ENCODE results near the gene RPTOR. TPM values are rescaled to one million over a fixed set of nuclear protein-coding genes. Genes with fewer than 3 reads are reported as not detected.

Gene RPTOR
- total RNA-seq, 2 experiments from 2014 or later: 48.7 to 58.2 TPM

GRCh38 chr17:80637048-80637781, 92.6 kb downstream of the RPTOR start:
- POLR2A ChIA-PET: no interaction called here
- peaks cover 16% of the 10 kb centered on the region for H3K36me3 Mint-ChIP-seq (ENCODE audit: low read depth)
- H3K4me3 Mint-ChIP-seq: no peak overlapping the region
- CTCF ChIA-PET: interaction anchor here (0.7 to 1.8 kb wide), 10 partner anchors 8 to 262 kb away, joined by 3 to 6 read pairs (median 4); no protein-coding TSS in a partner anchor
- peaks cover 3% of the 10 kb centered on the region for H3K9me3 Mint-ChIP-seq
- DNase-seq: no peak
- H3K27me3 Mint-ChIP-seq: no peaks in the 10 kb centered on the region
- no peak overlapping the region for H3K27ac Mint-ChIP-seq
- H3K4me1 Mint-ChIP-seq: peaks cover 6% of the 10 kb centered on the region

- H3K27ac Mint-ChIP-seq: no peak overlapping the region
- POLR2A ChIA-PET: no interaction called here
Observed at GRCh38 chr17:80639658-80640057, 95.0 kb downstream of the RPTOR start.

GRCh38 chr17:80640366-80641084, 95.9 kb downstream of the RPTOR start:
- CTCF ChIA-PET: interaction anchor here (1.0 to 1.2 kb wide), 3 partner anchors 11 to 21 kb away, joined by 3 to 4 read pairs (median 3); no protein-coding TSS in a partner anchor

More at GRCh38 chr17:80639658-80640057, 95.0 kb downstream of the RPTOR start:
- peaks cover 3% of the 10 kb centered on the region for H3K9me3 Mint-ChIP-seq
- peaks cover 22% of the 10 kb centered on the region for H3K4me1 Mint-ChIP-seq
- H3K27me3 Mint-ChIP-seq: no peaks in the 10 kb centered on the region
- H3K4me3 Mint-ChIP-seq: no peak overlapping the region
- CTCF ChIA-PET: interaction anchor here (1.0 kb wide), 2 partner anchors 10 to 11 kb away, joined by 3 to 4 read pairs; no protein-coding TSS in a partner anchor
- peaks cover 26% of the 10 kb centered on the region for H3K36me3 Mint-ChIP-seq (ENCODE audit: low read depth)
- no peak for DNase-seq

GRCh38 chr17:80643326-80644099, 98.9 kb downstream of the RPTOR start:
- Mint-ChIP-seq H3K4me1 (peaks cover 55% of the 10 kb centered on the region), H3K4me3 (peak overlapping the region; percentile 27), H3K27me3 (no peaks in the 10 kb centered on the region), H3K27ac (peak overlapping the region; percentile 62), H3K9me3 (no peaks in the 10 kb centered on the region), H3K36me3 (ENCODE audit: low read depth) (peaks cover 50% of the 10 kb centered on the region)
- no peak for DNase-seq
- ChIA-PET CTCF (interaction anchor here (1.2 to 1.9 kb wide), 2 partner anchors 11 to 34 kb away, joined by 3 to 4 read pairs; no protein-coding TSS in a partner anchor), POLR2A (interaction anchor here (0.6 kb wide), 1 partner anchor 140 kb away, joined by 4 read pairs; no protein-coding TSS in a partner anchor)

More at GRCh38 chr17:80640366-80641084, 95.9 kb downstream of the RPTOR start:
- Mint-ChIP-seq H3K4me1 (peaks cover 27% of the 10 kb centered on the region), H3K27ac (no peak overlapping the region), H3K27me3 (no peaks in the 10 kb centered on the region), H3K9me3 (no peaks in the 10 kb centered on the region), H3K4me3 (no peak overlapping the region), H3K36me3 (ENCODE audit: low read depth) (peaks cover 34% of the 10 kb centered on the region)
- DNase-seq: no peak
- POLR2A ChIA-PET: no interaction called here

- H3K9me3 Mint-ChIP-seq: peaks cover 3% of the 10 kb centered on the region
- H3K36me3 Mint-ChIP-seq (ENCODE audit: low read depth): peaks cover 59% of the 10 kb centered on the region
- POLR2A ChIA-PET: no interaction called here
- CTCF ChIA-PET: interaction anchor here (0.5 to 1.0 kb wide), 2 partner anchors 39 to 62 kb away, joined by 3 to 5 read pairs; no protein-coding TSS in a partner anchor
- peak overlapping the region; percentile 62 for H3K27ac Mint-ChIP-seq
- no peaks in the 10 kb centered on the region for H3K27me3 Mint-ChIP-seq
- peak overlapping the region; percentile 27 for H3K4me3 Mint-ChIP-seq
- peaks cover 65% of the 10 kb centered on the region for H3K4me1 Mint-ChIP-seq
- DNase-seq: no peak
Observed at GRCh38 chr17:80644536-80644935, 99.9 kb downstream of the RPTOR start.

GRCh38 chr17:80645706-80646325, 101.2 kb downstream of the RPTOR start:
- ChIA-PET CTCF (no interaction called here), POLR2A (no interaction called here)
- H3K4me1 Mint-ChIP-seq: peaks cover 77% of the 10 kb centered on the region
- DNase-seq: no peak
- peaks cover 65% of the 10 kb centered on the region for H3K36me3 Mint-ChIP-seq (ENCODE audit: low read depth)
- no peak overlapping the region for H3K4me3 Mint-ChIP-seq
- H3K9me3 Mint-ChIP-seq: peaks cover 12% of the 10 kb centered on the region
- peak overlapping the region; percentile 37 for H3K27ac Mint-ChIP-seq
- no peaks in the 10 kb centered on the region for H3K27me3 Mint-ChIP-seq

GRCh38 chr17:80646328-80646727, 101.7 kb downstream of the RPTOR start:
- ChIA-PET POLR2A (no interaction called here), CTCF (interaction anchor here (1.4 kb wide), 1 partner anchor 10 kb away, joined by 4 read pairs; no protein-coding TSS in a partner anchor)
- peaks cover 16% of the 10 kb centered on the region for H3K9me3 Mint-ChIP-seq
- no peak for DNase-seq
- no peaks in the 10 kb centered on the region for H3K27me3 Mint-ChIP-seq
- no peak overlapping the region for H3K27ac Mint-ChIP-seq
- no peak overlapping the region for H3K4me3 Mint-ChIP-seq
- peaks cover 68% of the 10 kb centered on the region for H3K36me3 Mint-ChIP-seq (ENCODE audit: low read depth)
- peaks cover 82% of the 10 kb centered on the region for H3K4me1 Mint-ChIP-seq

GRCh38 chr17:80647746-80648145, 103.1 kb downstream of the RPTOR start:
- DNase-seq: no peak
- Mint-ChIP-seq H3K27me3 (no peaks in the 10 kb centered on the region), H3K27ac (peak overlapping the region; percentile 95), H3K4me3 (peak overlapping the region; percentile 6), H3K36me3 (ENCODE audit: low read depth) (peaks cover 74% of the 10 kb centered on the region), H3K9me3 (peaks cover 17% of the 10 kb centered on the region), H3K4me1 (peaks cover 87% of the 10 kb centered on the region)
- ChIA-PET CTCF (interaction anchor here (0.8 to 1.4 kb wide), 5 partner anchors 9 to 72 kb away, joined by 3 to 5 read pairs (median 3); no protein-coding TSS in a partner anchor), POLR2A (no interaction called here)

GRCh38 chr17:80649200-80649644, 104.6 kb downstream of the RPTOR start:
- H3K4me3 Mint-ChIP-seq: peak overlapping the region; percentile 29
- H3K27ac Mint-ChIP-seq: peak overlapping the region; percentile 95
- peaks cover 68% of the 10 kb centered on the region for H3K36me3 Mint-ChIP-seq (ENCODE audit: low read depth)
- DNase-seq: no peak
- no peaks in the 10 kb centered on the region for H3K27me3 Mint-ChIP-seq
- peaks cover 21% of the 10 kb centered on the region for H3K9me3 Mint-ChIP-seq
- ChIA-PET POLR2A (no interaction called here), CTCF (interaction anchor here (1.0 to 1.7 kb wide), 7 partner anchors 11 to 32 kb away, joined by 3 to 10 read pairs (median 3); no protein-coding TSS in a partner anchor)
- peaks cover 77% of the 10 kb centered on the region for H3K4me1 Mint-ChIP-seq

- Mint-ChIP-seq H3K27ac (peak overlapping the region; percentile 95), H3K4me3 (peak overlapping the region; percentile 29), H3K4me1 (peaks cover 72% of the 10 kb centered on the region), H3K9me3 (peaks cover 23% of the 10 kb centered on the region), H3K36me3 (ENCODE audit: low read depth) (peaks cover 70% of the 10 kb centered on the region), H3K27me3 (no peaks in the 10 kb centered on the region)
- peak; percentile 59 for DNase-seq
- ChIA-PET POLR2A (no interaction called here), CTCF (interaction anchor here (1.0 to 1.7 kb wide), 6 partner anchors 10 to 33 kb away, joined by 3 to 10 read pairs (median 3); no protein-coding TSS in a partner anchor)
Observed at GRCh38 chr17:80649672-80650330, 105.2 kb downstream of the RPTOR start.

- peaks cover 23% of the 10 kb centered on the region for H3K9me3 Mint-ChIP-seq
- peak overlapping the region; percentile 95 for H3K27ac Mint-ChIP-seq
- H3K27me3 Mint-ChIP-seq: no peaks in the 10 kb centered on the region
- H3K4me1 Mint-ChIP-seq: peaks cover 68% of the 10 kb centered on the region
- ChIA-PET POLR2A (no interaction called here), CTCF (interaction anchor here (1.0 to 1.7 kb wide), 6 partner anchors 8 to 33 kb away, joined by 3 to 10 read pairs (median 3); no protein-coding TSS in a partner anchor)
- H3K36me3 Mint-ChIP-seq (ENCODE audit: low read depth): peaks cover 65% of the 10 kb centered on the region
- DNase-seq: no peak
- no peak overlapping the region for H3K4me3 Mint-ChIP-seq
Observed at GRCh38 chr17:80650331-80650672, 105.7 kb downstream of the RPTOR start.

Data from activated CD4-positive, alpha-beta T cell treated with anti-CD3 and anti-CD28 coated beads, Interleukin-2, amount 10 ng/mL, durations not matched to agents 7 days and 5 days (primary cell).